SK-N-SH treated with all-trans-retinoic acid at 6 μM for 48 hours (cell line): Measurements from ENCODE around the gene PROM1.

Experiments
- ATAC-seq: fragments of 200-7000 bp; cut with Tn5 transposase; 3 replicates; pipeline ENCODE4 v1.9.1; 2020; ENCODE audit warnings: mild to moderate bottlenecking, moderate library complexity
- ARNTL ChIP-seq: fragments of 450-650 bp; formaldehyde crosslinking; IDR thresholded peaks from 2 replicates; pipeline ENCODE4 v1.5.0; 2020; ENCODE audit warnings: low read depth, mild to moderate bottlenecking, moderate library complexity, borderline replicate concordance
- BACH2 ChIP-seq: fragments of 250-450 bp; sonication (Bioruptor Pico); IDR thresholded peaks from 2 replicates; pipeline ENCODE4 v1.9.0; 2021; ENCODE audit warnings: mild to moderate bottlenecking, borderline replicate concordance
- CREB5 ChIP-seq: fragments of 250-450 bp; sonication (Bioruptor Pico); IDR thresholded peaks from 2 replicates; pipeline ENCODE4 v1.5.1; 2020; ENCODE audit warnings: low read depth, mild to moderate bottlenecking, moderate library complexity
- CSDC2 ChIP-seq: fragments of 250-450 bp; sonication (Bioruptor Pico); IDR thresholded peaks from 2 replicates; pipeline ENCODE4 v1.5.0; 2020; ENCODE audit warnings: mild to moderate bottlenecking, moderate library complexity
- CSRNP3 ChIP-seq: fragments of 250-450 bp; sonication (Bioruptor Pico); IDR thresholded peaks from 2 replicates; pipeline ENCODE4 v1.5.1; 2021; ENCODE audit warnings: mild to moderate bottlenecking, moderate library complexity
- ESRRG ChIP-seq: fragments of 250-450 bp; sonication (Bioruptor Pico); IDR thresholded peaks from 2 replicates; pipeline ENCODE4 v1.6.1; 2021; ENCODE audit warnings: mild to moderate bottlenecking
- GLIS3 ChIP-seq: fragments of 250-450 bp; sonication (Bioruptor Pico); IDR thresholded peaks from 2 replicates; pipeline ENCODE4 v1.5.0; 2020; ENCODE audit warnings: mild to moderate bottlenecking, moderate library complexity
- ISL1 ChIP-seq: fragments of 250-450 bp; sonication (Bioruptor Pico); IDR thresholded peaks from 2 replicates; pipeline ENCODE4 v2.1.2; 2022; ENCODE audit warnings: mild to moderate bottlenecking, moderate library complexity
- OSR1 ChIP-seq: fragments of 250-450 bp; sonication (Bioruptor Pico); IDR thresholded peaks from 2 replicates; pipeline ENCODE4 v1.8.0; 2022; ENCODE audit warnings: moderate library complexity, mild to moderate bottlenecking, inconsistent platforms
- PATZ1 ChIP-seq: fragments of 250-450 bp; sonication (Bioruptor Pico); IDR thresholded peaks from 2 replicates; pipeline ENCODE4 v1.8.0; 2020; ENCODE audit warnings: mild to moderate bottlenecking, moderate library complexity, borderline replicate concordance
- POU6F1 ChIP-seq: fragments of 250-450 bp; sonication (Bioruptor Pico); IDR thresholded peaks from 2 replicates; pipeline ENCODE4 v1.8.0; 2021; ENCODE audit warnings: low read depth, mild to moderate bottlenecking, moderate library complexity, borderline replicate concordance
- PPARA ChIP-seq: fragments of 250-450 bp; sonication (Bioruptor Pico); IDR thresholded peaks from 2 replicates; pipeline ENCODE4 v1.5.0; 2020; ENCODE audit warnings: mild to moderate bottlenecking, borderline replicate concordance
- RARB ChIP-seq: fragments of 250-450 bp; sonication (Bioruptor Pico); IDR thresholded peaks from 2 replicates; pipeline ENCODE4 v1.8.0; 2021; ENCODE audit warnings: mild to moderate bottlenecking, moderate library complexity
- SNAI2 ChIP-seq: fragments of 250-450 bp; sonication (Bioruptor Pico); IDR thresholded peaks from 2 replicates; pipeline ENCODE4 v1.5.0; 2020; ENCODE audit warnings: mild to moderate bottlenecking, moderate library complexity
- TCF4 ChIP-seq: fragments of 250-450 bp; sonication (Bioruptor Pico); IDR thresholded peaks from 2 replicates; pipeline ENCODE4 v1.8.0; 2021; ENCODE audit warnings: mild to moderate bottlenecking, moderate library complexity, borderline replicate concordance
- TOX ChIP-seq: fragments of 250-450 bp; sonication (Bioruptor Pico); IDR thresholded peaks from 2 replicates; pipeline ENCODE4 v1.8.0; 2021; ENCODE audit warnings: mild to moderate bottlenecking, moderate library complexity, borderline replicate concordance
- TSHZ2 ChIP-seq: fragments of 250-450 bp; sonication (Bioruptor Pico); IDR thresholded peaks from 2 replicates; pipeline ENCODE4 v1.5.0; 2020; ENCODE audit warnings: mild to moderate bottlenecking, moderate library complexity
- ZC3H10 ChIP-seq: fragments of 250-450 bp; sonication (Bioruptor Pico); IDR thresholded peaks from 2 replicates; pipeline ENCODE4 v1.5.1; 2021; ENCODE audit warnings: mild to moderate bottlenecking, moderate library complexity
- ZFP3 ChIP-seq: fragments of 250-450 bp; sonication (Bioruptor Pico); IDR thresholded peaks from 2 replicates; pipeline ENCODE4 v1.5.0; 2020; ENCODE audit warnings: mild to moderate bottlenecking, moderate library complexity
- ZNF565 ChIP-seq: fragments of 450-650 bp; formaldehyde crosslinking; conservative IDR thresholded peaks from 2 replicates; pipeline ENCODE4 v1.5.0; 2020; ENCODE audit warnings: low read depth, mild to moderate bottlenecking, moderate library complexity
- ZNF70 ChIP-seq: fragments of 450-650 bp; formaldehyde crosslinking; IDR thresholded peaks from 2 replicates; pipeline ENCODE4 v1.5.0; 2020; ENCODE audit warnings: mild to moderate bottlenecking, moderate library complexity
- ZNF8 ChIP-seq: fragments of 450-650 bp; formaldehyde crosslinking; IDR thresholded peaks from 2 replicates; pipeline ENCODE4 v1.5.0; 2020; ENCODE audit warnings: mild to moderate bottlenecking, moderate library complexity

PROM1 gene

GRCh38 chr4:16126714-16127113 lies 42.9 kb upstream of the PROM1 start:
- TF ChIP-seq TCF4 (CRISPR knock-in tag) (no peak), ESRRG (no peak), ZNF565 (CRISPR knock-in tag) (no peak), BACH2 (CRISPR knock-in tag) (no peak), RARB (CRISPR knock-in tag) (no peak)
- ATAC-seq: no peak

GRCh38 chr4:16125571-16126445 lies 42.0 kb upstream of the PROM1 start:
- TF ChIP-seq TOX: no peak
- TF ChIP-seq SNAI2: no peak
- no peak for TF ChIP-seq CREB5 (CRISPR knock-in tag)
- TF ChIP-seq BACH2 (CRISPR knock-in tag): no peak
- TF ChIP-seq OSR1 (CRISPR knock-in tag): no peak
- no peak for TF ChIP-seq ISL1 (CRISPR knock-in tag)
- TF ChIP-seq CSRNP3: no peak
- no peak for TF ChIP-seq RARB (CRISPR knock-in tag)
- no peak for TF ChIP-seq ZNF70 (CRISPR knock-in tag)
- no peak for TF ChIP-seq PPARA (CRISPR knock-in tag)
- no peak for TF ChIP-seq ZC3H10 (CRISPR knock-in tag)
- no peak for TF ChIP-seq ARNTL (CRISPR knock-in tag)
- TF ChIP-seq TCF4 (CRISPR knock-in tag): no peak
- TF ChIP-seq ZFP3 (CRISPR knock-in tag): no peak
- TF ChIP-seq ZNF8: no peak
- no peak for TF ChIP-seq PATZ1 (CRISPR knock-in tag)
- TF ChIP-seq TSHZ2 (CRISPR knock-in tag): no peak
- no peak for TF ChIP-seq GLIS3 (CRISPR knock-in tag)
- TF ChIP-seq, all 23 proteins: peak for 0
- ATAC-seq: peak; percentile 55

- TF ChIP-seq CSDC2 (CRISPR knock-in tag) (no peak), ARNTL (CRISPR knock-in tag) (no peak), TSHZ2 (CRISPR knock-in tag) (no peak), PPARA (CRISPR knock-in tag) (no peak), ESRRG (no peak), RARB (CRISPR knock-in tag) (no peak), POU6F1 (CRISPR knock-in tag) (no peak), TCF4 (CRISPR knock-in tag) (no peak), TOX (no peak), GLIS3 (CRISPR knock-in tag) (no peak), CREB5 (CRISPR knock-in tag) (no peak)
- ATAC-seq: no peak
Observed at GRCh38 chr4:16124232-16124631, 40.4 kb upstream of the PROM1 start.
